ENCODE measurements around the gene SYNE2.
"Not testable (repeated sequence)": the region's sequence is repeated elsewhere in the genome, so short reads cannot be mapped to it uniquely, and the experiment has no call there.

The SYNE2 gene, protein sequence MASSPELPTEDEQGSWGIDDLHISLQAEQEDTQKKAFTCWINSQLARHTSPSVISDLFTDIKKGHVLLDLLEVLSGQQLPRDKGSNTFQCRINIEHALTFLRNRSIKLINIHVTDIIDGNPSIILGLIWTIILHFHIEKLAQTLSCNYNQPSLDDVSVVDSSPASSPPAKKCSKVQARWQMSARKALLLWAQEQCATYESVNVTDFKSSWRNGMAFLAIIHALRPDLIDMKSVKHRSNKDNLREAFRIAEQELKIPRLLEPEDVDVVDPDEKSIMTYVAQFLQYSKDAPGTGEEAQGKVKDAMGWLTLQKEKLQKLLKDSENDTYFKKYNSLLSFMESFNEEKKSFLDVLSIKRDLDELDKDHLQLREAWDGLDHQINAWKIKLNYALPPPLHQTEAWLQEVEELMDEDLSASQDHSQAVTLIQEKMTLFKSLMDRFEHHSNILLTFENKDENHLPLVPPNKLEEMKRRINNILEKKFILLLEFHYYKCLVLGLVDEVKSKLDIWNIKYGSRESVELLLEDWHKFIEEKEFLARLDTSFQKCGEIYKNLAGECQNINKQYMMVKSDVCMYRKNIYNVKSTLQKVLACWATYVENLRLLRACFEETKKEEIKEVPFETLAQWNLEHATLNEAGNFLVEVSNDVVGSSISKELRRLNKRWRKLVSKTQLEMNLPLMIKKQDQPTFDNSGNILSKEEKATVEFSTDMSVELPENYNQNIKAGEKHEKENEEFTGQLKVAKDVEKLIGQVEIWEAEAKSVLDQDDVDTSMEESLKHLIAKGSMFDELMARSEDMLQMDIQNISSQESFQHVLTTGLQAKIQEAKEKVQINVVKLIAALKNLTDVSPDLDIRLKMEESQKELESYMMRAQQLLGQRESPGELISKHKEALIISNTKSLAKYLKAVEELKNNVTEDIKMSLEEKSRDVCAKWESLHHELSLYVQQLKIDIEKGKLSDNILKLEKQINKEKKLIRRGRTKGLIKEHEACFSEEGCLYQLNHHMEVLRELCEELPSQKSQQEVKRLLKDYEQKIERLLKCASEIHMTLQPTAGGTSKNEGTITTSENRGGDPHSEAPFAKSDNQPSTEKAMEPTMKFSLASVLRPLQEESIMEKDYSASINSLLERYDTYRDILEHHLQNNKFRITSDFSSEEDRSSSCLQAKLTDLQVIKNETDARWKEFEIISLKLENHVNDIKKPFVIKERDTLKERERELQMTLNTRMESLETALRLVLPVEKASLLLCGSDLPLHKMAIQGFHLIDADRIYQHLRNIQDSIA (N-terminal part only)

DNA sequence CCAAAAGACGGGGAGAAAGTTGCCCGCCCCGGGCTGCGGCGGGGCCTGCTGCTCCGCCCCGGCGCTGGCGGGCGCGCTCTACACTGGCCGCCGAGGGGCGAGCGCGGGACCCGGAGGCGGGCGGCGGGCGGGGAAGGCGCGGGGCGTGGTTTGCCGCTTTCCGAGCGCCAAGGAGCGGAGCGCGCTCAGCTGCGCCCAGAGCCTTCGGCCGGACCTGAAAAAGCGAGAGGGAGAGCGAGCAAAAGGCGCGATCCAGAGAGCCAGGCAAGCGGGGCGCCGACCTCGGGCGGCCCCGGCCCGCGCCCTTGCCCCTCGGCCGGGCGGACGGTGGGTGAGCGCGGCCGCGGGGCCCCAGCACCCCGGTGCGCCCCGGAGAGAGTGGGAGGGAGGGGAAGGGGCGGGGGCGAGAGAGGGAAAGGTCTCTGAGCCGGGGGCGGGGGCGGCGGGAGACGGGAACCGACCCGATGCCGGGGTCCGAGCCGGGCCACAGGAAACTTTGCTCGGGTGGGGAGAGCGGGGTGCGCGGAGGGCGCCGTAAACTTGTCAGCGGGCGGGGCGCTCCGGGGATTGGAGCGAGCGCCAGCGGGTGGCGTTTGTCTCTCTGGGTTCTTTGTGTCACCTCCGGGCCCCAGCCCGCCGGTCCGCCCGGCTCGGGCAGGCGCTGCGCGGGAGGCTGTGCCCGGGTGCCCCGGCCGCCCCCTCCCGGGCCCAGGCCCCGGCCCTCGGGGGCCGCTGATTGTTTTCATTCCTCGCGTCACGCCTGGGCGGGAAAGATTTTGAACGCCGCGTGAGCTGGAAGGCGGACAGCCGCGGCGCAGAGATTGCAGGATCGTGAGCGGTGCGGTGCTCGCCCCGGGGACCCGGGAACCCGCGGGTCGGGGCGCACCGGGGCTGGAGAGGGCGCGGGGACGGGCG is at the start of gene SYNE2:
SYNE2 (plus strand) TSS at position 188 of the 915 bp plus-strand sequence. CDS start 56,145 bp downstream, outside the sequence.
- peak; percentile 57 to 78 (median 57) for DNase-seq (ENCODE audit: low read depth in 3 of 3)

- DNase-seq (ENCODE audit: low read depth in 3 of 3): not testable (repeated sequence)
These were observed 49.5 kb upstream of the SYNE2 start for GRCh38 chr14:63803221-63803791.

DNA sequence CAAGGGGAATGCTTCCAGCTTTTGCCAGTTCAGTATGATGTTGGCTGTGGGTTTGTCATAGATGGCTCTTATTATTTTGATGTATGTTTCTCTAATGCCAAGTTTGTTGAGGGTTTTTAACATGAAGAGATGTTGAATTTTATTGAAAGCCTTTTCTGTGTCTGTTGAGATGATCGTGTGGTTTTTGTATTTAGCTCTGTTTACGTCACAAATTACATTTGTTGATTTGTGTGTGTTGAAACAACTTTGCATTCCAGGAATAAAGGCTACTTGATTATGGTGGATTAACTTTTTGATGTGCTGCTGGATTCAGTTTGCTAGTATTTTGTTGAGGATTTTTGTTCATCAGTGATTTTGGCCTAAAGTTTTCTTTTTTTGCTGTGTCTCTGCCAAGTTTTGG is 46.7 kb upstream of the SYNE2 start:
- not testable (repeated sequence) for DNase-seq (ENCODE audit: low read depth in 3 of 3)

DNA sequence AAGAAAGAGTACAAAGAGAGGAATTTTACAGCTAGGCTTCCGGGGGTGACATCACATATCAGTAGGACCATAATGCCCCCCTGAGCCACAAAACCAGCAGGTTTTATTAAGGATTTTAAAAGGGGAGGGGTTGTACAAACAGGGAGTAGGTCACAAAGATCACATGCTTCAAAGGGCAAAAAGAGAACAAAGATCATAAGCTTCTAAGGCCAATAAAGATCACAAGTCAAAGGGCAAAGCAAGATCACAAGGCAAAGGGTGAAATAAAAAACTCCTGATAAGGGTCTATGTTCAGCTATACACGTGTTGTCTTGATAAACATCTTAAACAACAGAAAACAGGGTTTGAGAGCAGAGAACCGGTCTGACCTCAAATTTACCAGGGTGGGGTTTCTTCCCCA is 41.1 kb upstream of the SYNE2 start:
- DNase-seq (ENCODE audit: low read depth in 3 of 3): not testable (repeated sequence)

GRCh38 chr14:63833728-63834127 is 19.1 kb upstream of the SYNE2 start:
- DNase-seq (ENCODE audit: low read depth in 3 of 3): no peak

DNA sequence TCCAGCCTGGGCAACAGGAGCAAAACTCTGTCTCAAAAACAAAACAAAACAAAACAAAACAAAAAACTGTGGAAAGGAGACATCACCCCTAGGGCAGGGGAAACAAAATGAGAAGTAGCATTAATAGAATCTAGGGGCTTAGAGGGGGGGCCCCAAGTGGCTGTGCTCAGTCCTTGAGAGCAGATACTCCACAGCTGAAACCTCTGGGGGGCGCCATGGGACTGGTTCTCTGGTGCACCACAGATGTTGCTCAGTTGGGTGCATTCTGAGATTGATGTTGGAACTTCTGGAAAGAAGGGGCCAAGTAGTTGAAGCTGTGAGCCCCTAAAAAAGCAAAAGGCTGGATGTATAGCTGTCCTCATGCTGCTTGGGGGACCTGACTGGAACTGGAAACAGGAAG is 11.8 kb upstream of the SYNE2 start:
- no peak for DNase-seq (ENCODE audit: low read depth in 3 of 3)

GRCh38 chr14:63843796-63844195 is 9.0 kb upstream of the SYNE2 start:
- DNase-seq (ENCODE audit: low read depth in 3 of 3): no peak

DNA sequence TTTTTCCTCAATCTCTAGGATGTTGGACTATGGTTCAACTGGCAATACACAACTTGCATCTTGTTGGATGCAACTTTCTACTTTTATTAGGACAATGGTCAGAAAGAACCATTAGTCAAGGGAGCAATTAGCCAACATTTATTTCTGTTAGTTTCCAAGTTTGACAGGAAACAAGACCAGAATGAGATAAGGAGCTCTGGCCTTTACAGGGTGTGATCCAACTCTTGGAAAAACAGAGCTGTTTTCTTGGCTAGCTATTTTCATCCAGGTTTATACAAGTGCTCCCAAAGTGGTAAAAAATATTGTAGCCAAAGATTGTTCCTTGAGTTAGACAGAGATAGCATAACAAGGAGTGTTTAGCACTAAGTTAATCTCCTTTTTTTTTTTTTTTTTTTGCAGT is 3.9 kb upstream of the SYNE2 start:
- DNase-seq (ENCODE audit: low read depth in 3 of 3): no peak

- DNase-seq (ENCODE audit: low read depth in 3 of 3): no peak
These were observed 460 bp upstream of the SYNE2 start for GRCh38 chr14:63852271-63852816.

- peak in 2 of 3 donors; percentile 16 to 25 for DNase-seq (ENCODE audit: low read depth in 3 of 3)
These were observed 1.1 kb downstream of the SYNE2 start for GRCh38 chr14:63853831-63854293.

GRCh38 chr14:63854330-63854729 is 1.5 kb downstream of the SYNE2 start:
- DNase-seq (ENCODE audit: low read depth in 3 of 3): no peak

GRCh38 chr14:63855281-63855680 is 2.5 kb downstream of the SYNE2 start:
- no peak for DNase-seq (ENCODE audit: low read depth in 3 of 3)

DNA sequence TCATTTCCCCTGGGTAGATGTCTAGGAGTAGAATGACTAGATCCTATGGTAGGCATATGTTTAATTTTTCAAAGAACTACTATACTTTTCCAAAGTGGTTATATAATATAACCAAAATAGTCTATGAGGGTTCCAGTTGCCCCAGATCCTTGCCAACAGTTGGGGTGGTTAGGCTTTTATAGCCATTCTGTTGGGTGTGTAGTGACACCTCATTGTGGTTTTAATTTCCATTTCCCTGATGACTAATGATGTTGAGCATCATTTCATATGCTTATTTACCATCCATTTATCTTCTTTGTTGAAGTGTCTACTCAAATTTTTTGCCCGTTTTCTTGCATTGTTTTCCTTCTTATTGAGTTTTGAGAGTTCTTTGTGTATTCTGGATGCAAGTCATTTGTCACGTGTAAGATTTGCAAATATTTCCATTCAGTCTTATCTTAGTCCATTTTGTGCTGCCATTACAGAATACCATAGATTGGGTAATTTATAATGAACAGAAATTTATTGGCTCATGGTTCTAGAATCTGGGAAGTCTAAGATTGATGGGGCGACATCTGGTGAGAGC is 4.7 kb downstream of the SYNE2 start:
- no peak for DNase-seq (ENCODE audit: low read depth in 3 of 3)

DNA sequence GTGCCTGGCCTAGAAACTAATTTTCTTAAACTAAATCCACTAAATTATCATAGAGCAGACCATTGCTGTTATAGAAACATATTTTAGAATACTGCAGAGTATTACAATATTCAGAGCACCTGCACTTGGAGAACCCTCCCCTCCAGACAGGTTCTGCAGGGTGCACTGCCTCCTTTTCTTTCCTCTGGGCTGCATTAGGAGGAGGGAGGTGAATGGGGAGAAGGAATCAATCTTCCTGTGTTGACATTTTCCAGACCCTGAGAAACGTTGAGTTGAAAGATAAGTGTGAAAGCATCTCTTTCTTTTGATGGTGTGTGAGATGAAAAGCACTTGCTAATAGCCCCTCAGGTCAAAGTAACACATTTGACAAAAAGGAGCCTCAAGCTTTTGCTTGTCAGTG is 7.3 kb downstream of the SYNE2 start:
- no peak for DNase-seq (ENCODE audit: low read depth in 3 of 3)

GRCh38 chr14:63862163-63862562 is 9.4 kb downstream of the SYNE2 start:
- DNase-seq (ENCODE audit: low read depth in 3 of 3): no peak

DNA sequence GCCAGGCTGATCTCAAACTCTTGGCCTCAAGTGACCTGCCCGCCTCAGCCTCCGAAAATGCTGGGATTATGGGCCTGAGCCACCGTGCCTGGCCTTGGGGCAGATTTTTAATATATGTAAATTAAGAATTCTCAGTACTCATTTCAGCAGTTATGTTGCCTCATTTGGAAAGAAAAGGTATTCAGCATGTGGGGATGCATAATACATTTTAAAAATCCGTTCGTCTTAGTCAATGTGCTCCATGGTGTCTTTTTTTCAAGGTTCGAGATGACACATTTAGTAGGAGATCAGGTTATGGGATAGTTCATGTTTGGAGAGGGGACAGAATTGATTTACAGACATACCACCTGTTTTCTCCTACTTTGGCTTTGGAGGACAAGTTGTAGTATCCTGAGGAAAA is 10.2 kb downstream of the SYNE2 start:
- no peak for DNase-seq (ENCODE audit: low read depth in 3 of 3)

- not testable (repeated sequence) for DNase-seq (ENCODE audit: low read depth in 3 of 3)
These were observed 12.0 kb downstream of the SYNE2 start for GRCh38 chr14:63864775-63865174.

- no peak for DNase-seq (ENCODE audit: low read depth in 3 of 3)
These were observed 15.4 kb downstream of the SYNE2 start for GRCh38 chr14:63867933-63868921.
